Measurements from ENCODE around the gene GGT6.

DNA sequence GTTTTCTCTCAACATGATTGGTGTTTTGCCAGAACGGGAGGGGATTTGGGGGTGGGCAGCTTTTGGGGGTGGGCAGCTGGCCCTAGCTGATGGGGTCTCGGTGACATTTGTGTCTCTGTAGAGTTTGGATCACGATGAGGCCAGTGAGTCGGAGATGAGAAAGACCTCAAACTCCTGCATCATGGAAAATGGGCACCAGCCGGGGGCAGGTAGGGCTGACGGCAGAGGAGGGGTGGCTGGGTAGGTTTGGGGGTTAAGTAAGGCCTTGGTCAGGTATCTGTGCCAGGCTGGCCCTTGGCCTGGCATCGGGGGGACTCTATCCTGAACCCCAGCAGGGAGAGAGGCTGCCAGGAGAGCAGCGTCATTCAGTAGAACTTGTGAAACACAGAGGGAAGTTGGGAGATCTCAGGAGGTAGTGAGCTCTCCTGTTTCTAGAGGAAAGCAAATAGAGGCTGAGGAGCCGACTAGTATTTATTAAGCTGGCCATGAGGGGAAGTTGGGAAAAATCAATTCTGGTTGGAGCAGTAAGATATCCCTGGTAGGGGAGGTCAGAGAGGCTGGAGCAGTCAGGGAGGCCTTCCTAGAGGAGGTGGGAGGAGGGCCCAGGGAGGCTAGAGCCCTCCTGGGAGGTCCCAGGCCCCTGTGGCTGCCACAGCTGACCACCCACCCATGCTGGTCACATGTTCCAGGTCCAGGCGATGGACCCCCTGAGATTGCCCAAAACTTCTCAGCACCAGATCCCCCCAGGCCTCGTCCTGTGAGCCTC lies 32.0 kb upstream of the GGT6 start:
- TF ChIP-seq, protein P1, sequence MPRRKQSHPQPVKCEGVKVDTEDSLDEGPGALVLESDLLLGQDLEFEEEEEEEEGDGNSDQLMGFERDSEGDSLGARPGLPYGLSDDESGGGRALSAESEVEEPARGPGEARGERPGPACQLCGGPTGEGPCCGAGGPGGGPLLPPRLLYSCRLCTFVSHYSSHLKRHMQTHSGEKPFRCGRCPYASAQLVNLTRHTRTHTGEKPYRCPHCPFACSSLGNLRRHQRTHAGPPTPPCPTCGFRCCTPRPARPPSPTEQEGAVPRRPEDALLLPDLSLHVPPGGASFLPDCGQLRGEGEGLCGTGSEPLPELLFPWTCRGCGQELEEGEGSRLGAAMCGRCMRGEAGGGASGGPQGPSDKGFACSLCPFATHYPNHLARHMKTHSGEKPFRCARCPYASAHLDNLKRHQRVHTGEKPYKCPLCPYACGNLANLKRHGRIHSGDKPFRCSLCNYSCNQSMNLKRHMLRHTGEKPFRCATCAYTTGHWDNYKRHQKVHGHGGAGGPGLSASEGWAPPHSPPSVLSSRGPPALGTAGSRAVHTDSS (tag by site-specific recombination; IDR thresholded peaks at IDR 0.05) = no peak
- no peak for TF ChIP-seq YY1 (tag by site-specific recombination; IDR thresholded peaks at IDR 0.05)
- TF ChIP-seq, protein P2, sequence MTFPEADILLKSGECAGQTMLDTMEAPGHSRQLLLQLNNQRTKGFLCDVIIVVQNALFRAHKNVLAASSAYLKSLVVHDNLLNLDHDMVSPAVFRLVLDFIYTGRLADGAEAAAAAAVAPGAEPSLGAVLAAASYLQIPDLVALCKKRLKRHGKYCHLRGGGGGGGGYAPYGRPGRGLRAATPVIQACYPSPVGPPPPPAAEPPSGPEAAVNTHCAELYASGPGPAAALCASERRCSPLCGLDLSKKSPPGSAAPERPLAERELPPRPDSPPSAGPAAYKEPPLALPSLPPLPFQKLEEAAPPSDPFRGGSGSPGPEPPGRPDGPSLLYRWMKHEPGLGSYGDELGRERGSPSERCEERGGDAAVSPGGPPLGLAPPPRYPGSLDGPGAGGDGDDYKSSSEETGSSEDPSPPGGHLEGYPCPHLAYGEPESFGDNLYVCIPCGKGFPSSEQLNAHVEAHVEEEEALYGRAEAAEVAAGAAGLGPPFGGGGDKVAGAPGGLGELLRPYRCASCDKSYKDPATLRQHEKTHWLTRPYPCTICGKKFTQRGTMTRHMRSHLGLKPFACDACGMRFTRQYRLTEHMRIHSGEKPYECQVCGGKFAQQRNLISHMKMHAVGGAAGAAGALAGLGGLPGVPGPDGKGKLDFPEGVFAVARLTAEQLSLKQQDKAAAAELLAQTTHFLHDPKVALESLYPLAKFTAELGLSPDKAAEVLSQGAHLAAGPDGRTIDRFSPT (tag by site-specific recombination; IDR thresholded peaks at IDR 0.05) = no peak
- TF ChIP-seq, protein P3, sequence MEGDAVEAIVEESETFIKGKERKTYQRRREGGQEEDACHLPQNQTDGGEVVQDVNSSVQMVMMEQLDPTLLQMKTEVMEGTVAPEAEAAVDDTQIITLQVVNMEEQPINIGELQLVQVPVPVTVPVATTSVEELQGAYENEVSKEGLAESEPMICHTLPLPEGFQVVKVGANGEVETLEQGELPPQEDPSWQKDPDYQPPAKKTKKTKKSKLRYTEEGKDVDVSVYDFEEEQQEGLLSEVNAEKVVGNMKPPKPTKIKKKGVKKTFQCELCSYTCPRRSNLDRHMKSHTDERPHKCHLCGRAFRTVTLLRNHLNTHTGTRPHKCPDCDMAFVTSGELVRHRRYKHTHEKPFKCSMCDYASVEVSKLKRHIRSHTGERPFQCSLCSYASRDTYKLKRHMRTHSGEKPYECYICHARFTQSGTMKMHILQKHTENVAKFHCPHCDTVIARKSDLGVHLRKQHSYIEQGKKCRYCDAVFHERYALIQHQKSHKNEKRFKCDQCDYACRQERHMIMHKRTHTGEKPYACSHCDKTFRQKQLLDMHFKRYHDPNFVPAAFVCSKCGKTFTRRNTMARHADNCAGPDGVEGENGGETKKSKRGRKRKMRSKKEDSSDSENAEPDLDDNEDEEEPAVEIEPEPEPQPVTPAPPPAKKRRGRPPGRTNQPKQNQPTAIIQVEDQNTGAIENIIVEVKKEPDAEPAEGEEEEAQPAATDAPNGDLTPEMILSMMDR (tag by site-specific recombination; IDR thresholded peaks at IDR 0.05) = no peak
- no peak for TF ChIP-seq ZNF174 (tag by site-specific recombination; IDR thresholded peaks at IDR 0.05)
- TF ChIP-seq ZNF623 (tag by site-specific recombination; IDR thresholded peaks at IDR 0.05) = no peak
- TF ChIP-seq, protein P4, sequence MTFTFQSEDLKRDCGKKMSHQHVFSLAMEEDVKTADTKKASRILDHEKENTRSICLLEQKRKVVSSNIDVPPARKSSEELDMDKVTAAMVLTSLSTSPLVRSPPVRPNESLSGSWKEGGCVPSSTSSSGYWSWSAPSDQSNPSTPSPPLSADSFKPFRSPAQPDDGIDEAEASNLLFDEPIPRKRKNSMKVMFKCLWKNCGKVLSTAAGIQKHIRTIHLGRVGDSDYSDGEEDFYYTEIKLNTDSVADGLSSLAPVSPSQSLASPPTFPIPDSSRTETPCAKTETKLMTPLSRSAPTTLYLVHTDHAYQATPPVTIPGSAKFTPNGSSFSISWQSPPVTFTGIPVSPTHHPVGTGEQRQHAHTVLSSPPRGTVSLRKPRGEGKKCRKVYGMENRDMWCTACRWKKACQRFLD (tag by site-specific recombination; IDR thresholded peaks at IDR 0.05) = no peak
- no peak for TF ChIP-seq SALL2 (tag by site-specific recombination; IDR thresholded peaks at IDR 0.05; ENCODE audit: borderline replicate concordance)
- TF ChIP-seq, protein P5, sequence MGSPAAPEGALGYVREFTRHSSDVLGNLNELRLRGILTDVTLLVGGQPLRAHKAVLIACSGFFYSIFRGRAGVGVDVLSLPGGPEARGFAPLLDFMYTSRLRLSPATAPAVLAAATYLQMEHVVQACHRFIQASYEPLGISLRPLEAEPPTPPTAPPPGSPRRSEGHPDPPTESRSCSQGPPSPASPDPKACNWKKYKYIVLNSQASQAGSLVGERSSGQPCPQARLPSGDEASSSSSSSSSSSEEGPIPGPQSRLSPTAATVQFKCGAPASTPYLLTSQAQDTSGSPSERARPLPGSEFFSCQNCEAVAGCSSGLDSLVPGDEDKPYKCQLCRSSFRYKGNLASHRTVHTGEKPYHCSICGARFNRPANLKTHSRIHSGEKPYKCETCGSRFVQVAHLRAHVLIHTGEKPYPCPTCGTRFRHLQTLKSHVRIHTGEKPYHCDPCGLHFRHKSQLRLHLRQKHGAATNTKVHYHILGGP (tag by site-specific recombination; IDR thresholded peaks at IDR 0.05) = no peak
- TF ChIP-seq, protein P6, sequence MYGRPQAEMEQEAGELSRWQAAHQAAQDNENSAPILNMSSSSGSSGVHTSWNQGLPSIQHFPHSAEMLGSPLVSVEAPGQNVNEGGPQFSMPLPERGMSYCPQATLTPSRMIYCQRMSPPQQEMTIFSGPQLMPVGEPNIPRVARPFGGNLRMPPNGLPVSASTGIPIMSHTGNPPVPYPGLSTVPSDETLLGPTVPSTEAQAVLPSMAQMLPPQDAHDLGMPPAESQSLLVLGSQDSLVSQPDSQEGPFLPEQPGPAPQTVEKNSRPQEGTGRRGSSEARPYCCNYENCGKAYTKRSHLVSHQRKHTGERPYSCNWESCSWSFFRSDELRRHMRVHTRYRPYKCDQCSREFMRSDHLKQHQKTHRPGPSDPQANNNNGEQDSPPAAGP (tag by site-specific recombination; IDR thresholded peaks at IDR 0.05) = no peak
- TF ChIP-seq ZNF132 (tag by site-specific recombination; IDR thresholded peaks at IDR 0.05; ENCODE audit: borderline replicate concordance) = no peak
- TF ChIP-seq, protein P7, sequence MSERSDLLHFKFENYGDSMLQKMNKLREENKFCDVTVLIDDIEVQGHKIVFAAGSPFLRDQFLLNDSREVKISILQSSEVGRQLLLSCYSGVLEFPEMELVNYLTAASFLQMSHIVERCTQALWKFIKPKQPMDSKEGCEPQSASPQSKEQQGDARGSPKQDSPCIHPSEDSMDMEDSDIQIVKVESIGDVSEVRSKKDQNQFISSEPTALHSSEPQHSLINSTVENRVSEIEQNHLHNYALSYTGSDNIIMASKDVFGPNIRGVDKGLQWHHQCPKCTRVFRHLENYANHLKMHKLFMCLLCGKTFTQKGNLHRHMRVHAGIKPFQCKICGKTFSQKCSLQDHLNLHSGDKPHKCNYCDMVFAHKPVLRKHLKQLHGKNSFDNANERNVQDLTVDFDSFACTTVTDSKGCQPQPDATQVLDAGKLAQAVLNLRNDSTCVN (tag by site-specific recombination; optimal IDR thresholded peaks at IDR 0.05) = no peak

Data from HEK293 (cell line).